Stimulated activated CD8-positive, alpha-beta memory T cell treated with anti-CD3 and anti-CD28 coated beads, Interleukin-7, amount 100 ng/mL, for 1 hour (primary cell): ENCODE measurements around the gene MOCOS.
"Not testable (repeated sequence)": the region's sequence is repeated elsewhere in the genome, so short reads cannot be mapped to it uniquely, and the experiment has no call there.

Source experiments
- DNase-seq, 2 donors: peaks; one replicate each; pipeline ENCODE4 v3.0.0-alpha.2; 2020; ENCODE audit warnings: low read depth in 2 of 2

MOCOS gene, protein sequence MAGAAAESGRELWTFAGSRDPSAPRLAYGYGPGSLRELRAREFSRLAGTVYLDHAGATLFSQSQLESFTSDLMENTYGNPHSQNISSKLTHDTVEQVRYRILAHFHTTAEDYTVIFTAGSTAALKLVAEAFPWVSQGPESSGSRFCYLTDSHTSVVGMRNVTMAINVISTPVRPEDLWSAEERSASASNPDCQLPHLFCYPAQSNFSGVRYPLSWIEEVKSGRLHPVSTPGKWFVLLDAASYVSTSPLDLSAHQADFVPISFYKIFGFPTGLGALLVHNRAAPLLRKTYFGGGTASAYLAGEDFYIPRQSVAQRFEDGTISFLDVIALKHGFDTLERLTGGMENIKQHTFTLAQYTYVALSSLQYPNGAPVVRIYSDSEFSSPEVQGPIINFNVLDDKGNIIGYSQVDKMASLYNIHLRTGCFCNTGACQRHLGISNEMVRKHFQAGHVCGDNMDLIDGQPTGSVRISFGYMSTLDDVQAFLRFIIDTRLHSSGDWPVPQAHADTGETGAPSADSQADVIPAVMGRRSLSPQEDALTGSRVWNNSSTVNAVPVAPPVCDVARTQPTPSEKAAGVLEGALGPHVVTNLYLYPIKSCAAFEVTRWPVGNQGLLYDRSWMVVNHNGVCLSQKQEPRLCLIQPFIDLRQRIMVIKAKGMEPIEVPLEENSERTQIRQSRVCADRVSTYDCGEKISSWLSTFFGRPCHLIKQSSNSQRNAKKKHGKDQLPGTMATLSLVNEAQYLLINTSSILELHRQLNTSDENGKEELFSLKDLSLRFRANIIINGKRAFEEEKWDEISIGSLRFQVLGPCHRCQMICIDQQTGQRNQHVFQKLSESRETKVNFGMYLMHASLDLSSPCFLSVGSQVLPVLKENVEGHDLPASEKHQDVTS

DNA sequence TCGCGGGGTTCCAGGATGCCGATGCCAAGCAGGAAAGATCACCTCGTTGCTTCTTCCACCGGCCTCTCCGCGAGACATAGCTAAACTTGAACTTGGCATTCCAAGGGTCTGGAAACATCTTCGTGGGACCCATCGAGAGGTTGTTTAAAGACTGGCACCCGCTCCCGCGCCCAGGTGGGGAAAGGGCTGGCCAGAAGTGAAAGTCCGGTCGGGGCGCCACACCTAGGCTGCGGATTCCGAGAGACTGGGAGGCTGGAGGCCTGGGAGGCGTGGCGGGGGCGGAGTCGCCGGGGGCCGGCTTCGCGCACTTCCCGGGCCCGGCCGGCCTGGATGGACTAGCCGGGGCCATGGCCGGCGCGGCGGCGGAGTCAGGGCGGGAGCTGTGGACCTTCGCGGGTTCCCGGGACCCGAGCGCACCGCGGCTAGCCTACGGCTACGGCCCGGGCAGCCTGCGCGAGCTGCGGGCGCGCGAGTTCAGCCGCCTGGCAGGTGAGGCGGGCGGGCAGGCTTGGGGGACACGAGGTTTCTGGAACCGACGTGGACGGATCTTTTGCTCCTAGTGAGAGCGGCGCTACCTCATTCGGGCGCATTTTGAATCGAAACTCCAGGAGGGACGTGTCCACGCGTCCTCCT, at the start of gene MOCOS:
Gene MOCOS (plus strand): TSS at position 305 of the 633 bp plus-strand sequence. CDS start 43 bp downstream, at position 348.
- DNase-seq: peak in 1 of 2 donors; percentile 6

DNA sequence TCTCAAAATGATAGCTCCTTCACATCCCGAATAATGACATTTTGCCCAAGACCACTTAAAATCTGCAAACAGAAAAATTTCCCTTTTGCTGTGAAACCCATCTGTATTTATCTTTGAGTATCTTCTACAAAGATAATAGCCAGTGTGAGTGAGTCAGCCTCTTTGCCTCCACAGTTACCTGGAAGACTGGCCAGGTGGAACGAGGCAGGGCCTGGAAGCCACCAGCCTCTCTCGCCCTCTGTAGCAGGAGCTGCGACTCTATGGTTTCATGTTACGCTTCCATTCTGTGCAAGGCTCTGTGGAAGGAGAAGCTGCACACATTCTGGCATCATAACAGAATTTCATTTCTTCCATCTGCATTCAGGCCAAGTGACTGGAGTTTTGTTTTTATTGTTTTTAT, 48.1 kb upstream of the MOCOS start:
- no peak for DNase-seq

DNA sequence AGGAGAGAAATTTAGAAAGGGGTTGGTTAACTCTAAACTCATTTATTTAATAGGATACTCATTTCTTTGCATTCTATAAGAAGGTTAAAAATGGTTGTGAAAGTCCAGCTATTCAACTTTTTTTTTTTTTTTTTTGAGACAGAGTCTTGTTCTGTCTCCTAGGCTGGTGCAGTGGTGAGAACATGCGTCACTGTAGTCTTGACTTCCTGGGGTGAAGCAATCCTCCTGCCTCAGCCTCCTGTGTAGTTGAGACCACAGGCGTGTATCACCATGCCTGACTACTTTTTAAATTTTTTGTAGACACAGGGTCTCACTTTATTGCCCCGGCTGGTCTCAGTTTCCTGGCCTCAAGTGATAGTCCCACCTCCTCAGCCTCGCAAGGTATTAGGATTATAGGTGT, 45.7 kb upstream of the MOCOS start:
- no peak for DNase-seq

DNA sequence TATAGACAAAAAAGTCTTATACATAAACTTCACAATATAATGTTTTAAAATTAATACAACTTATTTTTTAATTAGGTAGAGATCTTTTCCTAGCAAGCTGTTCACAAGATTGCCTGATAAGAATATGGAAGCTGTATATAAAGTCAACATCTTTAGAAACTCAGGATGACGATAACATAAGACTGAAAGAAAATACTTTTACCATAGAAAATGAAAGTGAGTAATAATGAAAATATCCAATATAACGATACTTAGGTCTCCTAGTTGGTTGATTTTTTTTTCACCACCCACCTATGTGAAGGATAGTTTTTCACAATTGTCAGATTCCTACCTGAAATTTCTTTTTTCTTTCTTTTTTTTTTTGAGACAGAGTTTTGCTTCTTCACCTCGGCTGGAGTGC, 44.5 kb upstream of the MOCOS start:
- no peak for DNase-seq

DNA sequence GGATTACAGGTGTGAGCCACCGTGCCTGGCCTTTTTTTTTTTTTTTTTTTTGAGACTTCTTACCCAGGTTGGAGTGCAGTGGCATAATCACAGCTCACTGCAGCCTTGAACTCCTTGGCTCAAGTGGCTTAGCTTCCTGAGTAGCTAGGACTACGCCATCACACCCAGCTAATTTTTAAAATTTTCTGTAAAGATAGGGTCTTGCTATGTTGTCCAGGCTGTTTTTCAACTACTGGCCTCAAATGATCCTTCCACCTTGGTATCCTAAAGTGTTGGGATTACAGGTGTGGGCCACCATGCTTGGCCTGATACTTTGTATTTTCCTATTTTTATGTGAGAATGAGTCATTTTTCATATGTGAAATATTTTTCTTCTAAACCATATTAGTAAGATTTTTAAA, 43.9 kb upstream of the MOCOS start:
- DNase-seq: no peak

DNA sequence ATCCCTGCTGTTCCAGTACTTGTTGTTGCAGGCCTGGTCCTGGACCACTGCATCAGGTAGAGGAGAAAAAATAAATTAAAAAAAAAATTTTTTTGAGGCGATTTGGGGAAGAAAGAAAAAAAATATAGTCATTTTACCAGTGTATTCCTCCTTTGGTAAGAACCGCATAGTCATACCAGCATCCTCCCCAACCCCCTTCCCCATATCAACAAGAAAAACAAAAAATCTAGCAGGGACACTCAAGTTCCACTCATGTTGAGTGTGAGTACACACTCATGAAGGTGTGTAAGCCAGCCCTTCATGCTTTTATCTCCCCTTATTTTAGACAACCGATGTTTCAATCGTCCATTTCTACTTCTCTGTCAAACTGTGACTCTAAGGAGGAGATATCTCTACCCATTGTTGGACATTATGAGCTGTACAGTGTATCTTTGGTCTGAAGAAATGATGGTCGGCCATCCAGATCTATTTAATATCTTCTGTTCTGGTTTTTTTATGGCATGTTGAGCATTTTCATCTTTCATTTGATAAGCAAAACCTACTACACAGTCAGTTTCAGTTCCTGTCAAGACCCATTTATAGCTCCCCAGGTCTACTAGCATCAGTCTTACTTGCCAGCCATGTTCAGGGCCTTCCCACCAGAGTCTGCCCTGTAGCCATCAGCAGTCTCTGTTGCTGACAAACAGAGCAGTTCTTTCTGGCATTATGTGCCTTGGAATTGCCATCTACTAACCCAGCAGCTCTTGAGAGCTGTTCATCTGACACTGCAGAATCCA, 37.6 kb upstream of the MOCOS start:
- DNase-seq: no peak

DNA sequence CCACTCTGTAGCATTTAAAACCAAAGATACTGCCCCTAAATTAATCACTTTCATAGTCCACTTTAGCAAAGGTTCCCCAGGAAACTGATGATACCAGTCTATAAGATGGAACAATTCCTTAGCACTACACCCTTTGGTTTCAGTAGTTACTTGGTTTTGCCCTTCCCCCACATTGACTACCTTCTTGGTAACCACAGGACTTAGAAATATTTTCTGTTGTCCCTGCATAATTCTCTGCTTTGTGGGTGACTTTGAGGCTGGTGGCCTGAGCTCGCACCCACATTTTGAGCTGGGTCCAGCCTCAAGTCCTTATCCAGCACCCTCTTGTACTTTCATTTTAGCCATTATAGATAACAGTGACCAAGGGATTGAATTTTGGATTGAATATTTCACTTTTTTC, 34.5 kb upstream of the MOCOS start:
- DNase-seq: no peak

DNA sequence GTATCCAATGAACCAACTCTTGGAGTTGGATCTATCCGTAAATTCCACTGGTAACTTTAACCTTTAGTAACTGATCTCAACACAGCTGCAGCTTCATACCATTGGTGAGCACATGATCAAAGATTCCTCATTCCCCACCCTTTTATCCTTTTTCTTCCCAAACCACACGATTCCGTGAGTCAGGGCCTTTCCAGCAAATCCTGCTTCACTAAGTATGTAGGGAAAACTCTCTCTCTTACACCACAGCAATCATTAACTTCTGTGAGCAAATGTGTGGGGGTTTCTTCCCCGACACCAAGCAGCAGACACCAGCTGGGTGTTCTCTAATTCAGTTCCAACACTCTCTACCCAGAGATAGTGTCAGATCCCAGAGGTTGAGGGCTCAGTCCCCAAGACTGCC, 34.1 kb upstream of the MOCOS start:
- no peak for DNase-seq

DNA sequence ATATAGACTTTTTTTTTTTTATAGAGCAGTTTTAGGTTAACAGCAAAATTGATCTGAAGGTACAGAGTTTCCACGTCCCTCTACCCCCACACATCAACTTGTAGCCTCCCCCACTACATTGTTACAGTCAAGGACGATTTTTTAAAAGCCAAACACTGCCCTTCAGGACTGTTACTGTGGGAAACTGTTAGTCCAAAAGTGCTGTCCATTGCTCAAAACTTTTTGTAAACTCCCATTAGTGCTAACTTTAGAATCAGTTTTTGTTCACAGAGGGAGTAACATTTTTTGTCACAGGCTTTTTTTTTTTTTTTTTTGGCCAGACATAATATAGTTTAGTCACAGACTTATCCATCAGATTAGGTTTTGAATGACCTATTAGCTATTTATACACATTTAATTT, 33.5 kb upstream of the MOCOS start:
- DNase-seq: no peak

DNA sequence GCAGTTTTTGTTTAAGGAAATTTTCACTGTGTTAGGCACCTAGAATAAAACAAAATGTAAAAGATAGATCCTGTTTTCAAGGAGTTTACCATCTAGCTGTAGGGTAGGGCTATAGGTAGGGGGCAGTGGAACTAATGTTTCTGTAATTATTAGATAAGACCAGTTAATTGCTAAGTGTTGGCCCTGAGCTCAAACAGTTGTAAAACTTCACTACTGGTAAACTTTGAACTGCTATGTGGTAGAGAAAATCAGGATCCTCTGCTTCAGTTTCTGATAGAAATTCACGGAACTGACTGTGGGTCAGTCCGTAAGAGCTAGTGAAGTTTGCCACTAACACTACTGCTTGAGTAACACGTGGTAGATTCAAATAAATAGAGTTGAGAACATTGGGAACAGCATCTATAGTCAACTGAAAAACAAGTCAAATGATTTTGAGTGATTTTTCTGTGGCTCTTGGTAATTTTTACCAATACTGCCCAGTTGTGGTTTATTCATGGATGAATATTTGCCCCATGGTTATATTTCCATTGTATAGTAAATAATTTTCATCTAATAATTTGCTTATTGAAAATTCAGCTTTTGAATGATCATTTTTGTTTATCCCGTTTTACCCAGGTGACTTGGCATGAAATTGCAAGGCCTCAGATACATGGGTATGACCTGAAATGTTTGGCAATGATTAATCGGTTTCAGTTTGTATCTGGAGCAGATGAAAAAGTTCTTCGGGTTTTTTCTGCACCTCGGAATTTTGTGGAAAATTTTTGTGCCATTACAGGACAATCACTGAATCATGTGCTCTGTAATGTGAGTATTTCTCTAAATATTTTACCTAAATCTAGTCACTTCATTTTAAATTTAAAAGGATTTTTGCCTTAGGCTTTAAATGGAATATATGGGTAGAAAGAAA, 31.2 kb upstream of the MOCOS start:
- no peak for DNase-seq

DNA sequence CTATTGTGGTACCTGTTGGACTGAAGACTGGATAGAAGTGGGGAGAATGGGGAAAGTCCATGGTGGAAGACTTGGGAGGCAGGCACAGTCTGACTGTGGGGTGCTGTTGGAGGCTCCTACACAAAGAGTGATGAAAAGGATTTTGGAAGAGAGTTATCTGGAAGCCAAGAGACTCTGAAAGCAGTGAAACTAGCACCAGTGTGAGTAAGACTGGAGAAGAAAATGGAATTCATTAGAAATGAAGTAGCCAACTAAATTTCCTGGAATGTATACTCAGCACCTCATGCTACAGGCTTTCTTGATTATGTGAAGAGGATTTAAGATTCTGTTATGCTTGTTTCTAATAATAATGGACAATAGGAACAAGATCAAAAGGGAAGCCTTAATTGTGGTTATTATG, 29.9 kb upstream of the MOCOS start:
- no peak for DNase-seq

DNA sequence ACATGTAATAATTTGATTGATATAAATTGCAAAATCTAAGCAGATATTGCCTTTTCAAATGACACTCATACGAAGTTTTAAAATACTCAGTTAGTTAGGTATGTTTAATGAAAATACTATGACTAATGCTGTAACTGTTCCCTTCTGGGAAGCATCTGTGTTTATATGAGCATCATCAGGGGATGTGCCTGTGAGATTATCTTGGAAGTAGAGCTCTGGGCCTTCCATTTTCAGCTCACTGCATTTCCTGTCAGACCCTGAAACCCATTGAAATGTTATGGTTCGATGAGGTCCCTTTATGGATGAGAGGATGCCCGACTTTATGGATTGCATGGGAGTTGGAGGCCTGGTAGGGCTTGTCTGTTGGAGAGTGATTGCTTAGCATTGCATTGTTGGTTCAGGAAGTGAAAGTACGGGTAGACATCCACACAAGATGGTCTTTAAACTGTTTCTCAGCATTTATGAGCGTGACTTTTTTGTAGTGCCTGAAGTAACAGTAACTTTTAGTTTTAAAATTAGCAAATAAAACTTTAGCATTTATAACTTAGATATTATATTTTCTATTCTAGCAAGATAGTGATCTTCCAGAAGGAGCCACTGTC, 28.9 kb upstream of the MOCOS start:
- no peak for DNase-seq

DNA sequence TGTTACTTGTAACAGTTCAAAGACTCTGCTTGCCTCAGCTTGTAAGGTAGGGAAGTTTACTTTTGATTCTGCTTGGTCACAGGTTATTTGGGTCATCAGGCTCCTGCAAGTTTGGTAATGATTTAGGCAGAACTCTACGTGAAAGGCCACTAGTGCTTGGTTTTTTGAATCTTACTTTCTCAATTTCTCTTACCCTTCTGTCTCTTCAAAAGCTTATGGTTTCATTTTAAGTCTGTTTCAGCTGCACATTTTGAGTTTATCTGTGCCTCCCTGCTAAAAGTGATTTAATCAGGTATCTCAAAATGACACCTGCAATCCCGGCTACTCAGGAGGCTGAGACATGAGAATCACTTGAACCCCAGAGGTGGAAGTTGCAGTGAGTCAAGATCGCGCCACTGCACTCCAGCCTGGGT, 26.3 kb upstream of the MOCOS start:
- no peak for DNase-seq

DNA sequence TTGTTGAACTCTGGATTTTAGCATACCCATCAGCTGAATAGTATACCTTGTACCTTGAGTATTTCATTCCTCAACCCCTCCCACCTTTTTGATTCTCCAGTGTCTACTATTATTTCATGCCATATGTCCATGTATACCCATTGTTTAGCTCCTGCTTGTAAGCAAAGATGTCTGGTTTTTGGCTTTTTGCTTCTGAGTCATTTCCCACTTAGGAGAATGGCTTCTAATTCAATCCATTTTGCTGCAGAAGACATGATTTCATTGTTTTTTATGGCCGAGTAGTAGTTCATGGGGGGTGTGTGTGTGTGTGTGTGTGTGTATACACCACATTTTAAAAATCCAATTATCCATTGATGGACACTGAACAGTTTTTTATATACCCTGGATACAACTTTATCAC, 24.3 kb upstream of the MOCOS start:
- no peak for DNase-seq

DNA sequence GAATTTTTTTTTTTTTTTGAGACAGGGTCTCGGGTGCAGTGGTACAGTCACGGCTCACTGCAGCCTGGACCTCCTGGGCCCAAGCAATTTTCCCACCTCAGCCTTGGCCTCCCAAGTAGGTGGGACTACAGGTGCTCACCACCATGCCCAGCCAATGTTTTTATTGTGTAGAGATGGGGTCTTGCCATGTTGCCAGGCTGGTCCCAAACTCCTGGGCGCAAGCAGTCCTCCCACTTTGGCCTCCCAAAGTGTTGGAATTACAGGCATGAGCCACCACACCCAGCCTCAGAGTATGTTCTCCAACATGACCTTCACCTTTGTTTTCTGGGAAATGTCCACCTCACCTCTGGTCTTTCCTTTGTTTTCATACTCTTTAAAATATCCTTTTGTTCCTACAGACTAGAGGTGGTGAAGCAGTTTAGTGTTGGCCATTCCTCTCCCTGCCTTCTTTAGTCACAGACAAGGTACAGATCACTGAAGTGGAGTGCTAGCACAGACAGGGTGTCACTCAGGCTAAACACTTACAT, 19.5 kb upstream of the MOCOS start:
- DNase-seq: no peak

DNA sequence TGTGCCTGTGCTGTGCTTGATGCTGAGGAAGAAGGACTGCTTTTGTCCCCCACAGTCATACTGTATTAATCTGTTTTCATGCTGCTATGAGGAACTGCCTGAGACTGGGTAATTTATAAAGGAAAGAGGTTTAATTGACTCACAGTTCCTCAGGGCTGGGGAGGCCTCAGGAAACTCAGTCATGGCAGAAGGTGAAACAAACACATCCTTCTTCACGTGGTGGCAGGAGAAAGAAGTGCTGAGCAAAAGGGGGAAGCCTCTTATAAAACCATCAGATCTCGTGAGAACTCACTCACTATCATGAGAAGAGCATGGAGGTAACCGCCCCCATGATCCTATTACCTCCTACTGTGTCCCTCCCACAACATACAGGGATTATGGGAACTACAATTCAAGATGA, 19.0 kb upstream of the MOCOS start:
- not testable (repeated sequence) for DNase-seq

DNA sequence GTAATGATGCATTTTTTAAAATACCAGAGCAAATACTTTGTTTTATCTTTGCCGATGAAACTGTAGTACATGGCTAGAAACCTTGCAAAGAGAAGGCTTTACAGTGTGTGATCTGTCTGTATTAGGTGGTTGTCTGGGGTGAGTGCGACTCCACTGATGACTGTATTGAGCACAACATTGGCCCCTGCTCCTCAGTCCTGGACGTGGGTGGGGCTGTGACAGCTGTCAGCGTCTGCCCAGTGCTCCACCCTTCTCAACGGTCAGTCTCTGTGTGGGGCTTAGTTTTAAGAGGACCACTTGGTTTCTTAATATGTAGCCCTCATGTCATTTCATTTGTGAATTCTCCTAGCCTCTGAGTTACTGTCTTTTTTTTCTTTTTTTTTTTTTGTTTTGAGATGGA, 17.4 kb upstream of the MOCOS start:
- DNase-seq: no peak

DNA sequence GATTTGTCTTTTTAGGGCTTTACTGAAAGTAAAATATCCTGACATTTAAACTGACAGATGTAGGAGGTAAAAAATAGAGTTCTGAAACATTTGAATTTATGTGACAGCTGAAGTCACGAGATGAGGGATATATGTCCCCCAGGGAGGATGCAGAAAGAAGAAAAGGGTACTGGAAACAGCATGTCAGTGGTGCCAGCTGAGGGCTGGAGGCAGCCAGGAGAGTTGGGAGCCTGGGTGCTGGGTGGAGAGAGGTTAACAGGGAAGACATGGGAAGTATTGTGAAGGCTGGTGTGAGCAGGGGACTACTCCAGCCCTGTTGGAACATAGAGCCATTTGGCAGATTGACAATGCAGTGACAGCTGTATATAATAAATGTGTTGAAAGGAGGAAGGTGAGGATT, 11.8 kb upstream of the MOCOS start:
- DNase-seq: no peak

DNA sequence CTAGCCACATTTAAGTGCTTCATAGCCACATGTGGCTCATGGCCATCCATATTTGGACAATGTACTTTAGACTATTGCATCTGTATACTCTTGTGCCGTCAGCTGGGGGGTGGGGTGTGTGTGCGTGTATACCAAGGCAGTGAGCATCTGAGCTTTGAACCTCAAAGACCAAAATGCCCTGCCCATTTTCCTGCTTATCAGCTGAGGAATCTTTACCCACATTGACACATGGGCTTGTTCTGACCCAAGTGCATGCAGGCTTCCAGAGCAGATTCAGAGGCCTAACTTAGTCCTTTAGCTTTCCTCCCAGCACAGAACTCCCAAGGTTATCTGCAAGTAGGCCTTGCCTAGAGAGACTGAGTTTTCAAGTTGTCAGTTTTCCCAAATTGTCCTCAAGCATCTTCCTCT, 11.1 kb upstream of the MOCOS start:
- no peak for DNase-seq

DNA sequence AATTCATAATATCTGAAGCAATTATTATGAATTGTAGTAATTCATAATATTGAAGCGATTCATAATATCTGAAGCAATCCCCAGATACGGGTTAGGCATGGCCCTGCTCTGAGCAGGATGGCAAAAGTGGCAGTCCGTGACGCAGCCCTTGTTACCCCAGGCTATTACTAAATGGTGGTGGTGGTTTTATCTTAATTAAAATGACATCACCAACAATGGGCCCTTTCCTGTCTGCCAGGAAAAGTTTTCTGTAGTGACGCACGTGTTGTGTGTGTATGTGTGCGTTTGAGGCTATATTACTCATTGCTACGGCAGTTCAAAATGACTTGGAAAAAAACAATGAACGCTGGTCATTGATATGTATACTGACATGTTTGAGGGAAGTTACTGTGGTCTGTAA, 10.6 kb upstream of the MOCOS start:
- DNase-seq: no peak
